ENCODE results near the gene ITGAX.

DNA sequence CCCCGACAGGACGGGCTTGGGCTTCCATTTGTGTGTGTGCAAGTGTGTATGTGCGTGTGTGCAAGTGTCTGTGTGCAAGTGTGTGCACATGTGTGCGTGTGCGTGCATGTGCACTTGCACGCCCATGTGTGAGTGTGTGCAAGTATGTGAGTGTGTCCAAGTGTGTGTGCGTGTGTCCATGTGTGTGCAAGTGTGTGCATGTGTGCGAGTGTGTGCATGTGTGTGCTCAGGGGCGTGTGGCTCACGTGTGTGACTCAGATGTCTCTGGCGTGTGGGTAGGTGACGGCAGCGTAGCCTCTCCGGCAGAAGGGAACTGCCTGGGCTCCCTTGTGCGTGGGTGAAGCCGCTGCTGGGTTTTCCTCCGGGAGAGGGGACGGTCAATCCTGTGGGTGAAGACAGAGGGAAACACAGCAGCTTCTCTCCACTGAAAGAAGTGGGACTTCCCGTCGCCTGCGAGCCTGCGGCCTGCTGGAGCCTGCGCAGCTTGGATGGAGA, 23.1 kb upstream of the ITGAX start:
- TF ChIP-seq CEBPB (IDR thresholded peaks at IDR 0.05; ENCODE audit: low read depth, low read length) (no peak), POLR2A (IDR thresholded peaks at IDR 0.05; ENCODE audit: control extremely low read depth in 1 of 2, low read depth in 2 of 2, low read length in 2 of 2) (no peak), SP1 (IDR thresholded peaks at IDR 0.05; ENCODE audit: low read depth, low read length) (no peak), EP300 (IDR thresholded peaks at IDR 0.05; ENCODE audit: borderline replicate concordance in 1 of 2, low read depth in 2 of 2, low read length in 2 of 2) (no peak), EGR1 (IDR thresholded peaks at IDR 0.05; ENCODE audit: borderline replicate concordance, low read depth, low read length) (no peak)
- TF ChIP-seq, protein P1, sequence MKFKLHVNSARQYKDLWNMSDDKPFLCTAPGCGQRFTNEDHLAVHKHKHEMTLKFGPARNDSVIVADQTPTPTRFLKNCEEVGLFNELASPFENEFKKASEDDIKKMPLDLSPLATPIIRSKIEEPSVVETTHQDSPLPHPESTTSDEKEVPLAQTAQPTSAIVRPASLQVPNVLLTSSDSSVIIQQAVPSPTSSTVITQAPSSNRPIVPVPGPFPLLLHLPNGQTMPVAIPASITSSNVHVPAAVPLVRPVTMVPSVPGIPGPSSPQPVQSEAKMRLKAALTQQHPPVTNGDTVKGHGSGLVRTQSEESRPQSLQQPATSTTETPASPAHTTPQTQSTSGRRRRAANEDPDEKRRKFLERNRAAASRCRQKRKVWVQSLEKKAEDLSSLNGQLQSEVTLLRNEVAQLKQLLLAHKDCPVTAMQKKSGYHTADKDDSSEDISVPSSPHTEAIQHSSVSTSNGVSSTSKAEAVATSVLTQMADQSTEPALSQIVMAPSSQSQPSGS (IDR thresholded peaks at IDR 0.05; ENCODE audit: low read length): no peak

All from H1 (cell line).